NCI-H510A treated with DMSO at 0.1 percent for 48 hours (cell line): ENCODE data around the gene WDR6.
"Not testable (repeated sequence)": the region's sequence is repeated elsewhere in the genome, so short reads cannot be mapped to it uniquely, and the experiment has no call there.

Source experiments
- DNase-seq: peaks from one replicate; lab custom pipeline; 2025; lab: John Stamatoyannopoulos, UW

Gene WDR6

DNA sequence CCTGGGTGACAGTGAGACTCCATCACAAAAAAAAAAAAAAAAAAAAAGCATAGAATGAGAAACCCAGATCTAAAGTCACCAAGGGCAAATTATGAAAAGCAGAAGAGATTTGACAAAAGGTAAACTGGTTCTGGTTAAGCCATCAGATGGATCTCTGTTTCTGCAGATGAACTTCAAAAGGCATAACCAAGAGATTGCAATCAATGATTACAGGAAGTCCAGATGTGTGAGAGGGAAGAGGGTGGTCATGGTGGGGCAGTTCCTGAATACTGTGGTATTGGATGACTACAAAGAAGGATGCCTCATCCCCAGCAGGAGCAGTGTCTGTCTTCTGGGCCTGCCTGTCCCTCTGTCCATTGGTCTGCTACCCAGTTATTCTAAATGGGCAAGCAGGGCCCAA lies 13.4 kb upstream of the WDR6 start:
- DNase-seq, result no peak

DNA sequence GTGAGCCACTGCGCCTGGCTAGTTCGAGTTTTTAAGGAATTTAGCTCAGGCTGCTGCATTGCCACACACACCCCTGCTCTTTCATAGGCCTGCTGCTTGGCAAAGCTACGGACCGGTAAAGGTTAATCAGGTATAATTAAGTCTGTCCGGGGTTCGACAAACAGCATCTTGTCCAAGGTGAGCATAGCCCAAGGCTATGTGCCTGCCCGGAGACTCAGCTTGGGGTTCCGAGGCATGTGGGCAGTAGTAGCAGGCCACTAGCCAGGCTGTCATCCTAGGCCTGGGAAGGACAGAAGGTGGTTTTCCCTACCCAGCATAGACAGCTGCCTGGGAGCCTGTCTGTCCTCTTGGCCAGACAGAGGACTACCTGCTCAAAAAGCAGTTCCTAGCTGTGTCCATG lies 10.6 kb upstream of the WDR6 start:
- no peak for DNase-seq

- no peak for DNase-seq
Measured at GRCh38 chr3:48997102-48997635, 10.0 kb upstream of the WDR6 start.

GRCh38 chr3:48997714-48998637 lies 9.2 kb upstream of the WDR6 start:
- peak; percentile 71 for DNase-seq

DNA sequence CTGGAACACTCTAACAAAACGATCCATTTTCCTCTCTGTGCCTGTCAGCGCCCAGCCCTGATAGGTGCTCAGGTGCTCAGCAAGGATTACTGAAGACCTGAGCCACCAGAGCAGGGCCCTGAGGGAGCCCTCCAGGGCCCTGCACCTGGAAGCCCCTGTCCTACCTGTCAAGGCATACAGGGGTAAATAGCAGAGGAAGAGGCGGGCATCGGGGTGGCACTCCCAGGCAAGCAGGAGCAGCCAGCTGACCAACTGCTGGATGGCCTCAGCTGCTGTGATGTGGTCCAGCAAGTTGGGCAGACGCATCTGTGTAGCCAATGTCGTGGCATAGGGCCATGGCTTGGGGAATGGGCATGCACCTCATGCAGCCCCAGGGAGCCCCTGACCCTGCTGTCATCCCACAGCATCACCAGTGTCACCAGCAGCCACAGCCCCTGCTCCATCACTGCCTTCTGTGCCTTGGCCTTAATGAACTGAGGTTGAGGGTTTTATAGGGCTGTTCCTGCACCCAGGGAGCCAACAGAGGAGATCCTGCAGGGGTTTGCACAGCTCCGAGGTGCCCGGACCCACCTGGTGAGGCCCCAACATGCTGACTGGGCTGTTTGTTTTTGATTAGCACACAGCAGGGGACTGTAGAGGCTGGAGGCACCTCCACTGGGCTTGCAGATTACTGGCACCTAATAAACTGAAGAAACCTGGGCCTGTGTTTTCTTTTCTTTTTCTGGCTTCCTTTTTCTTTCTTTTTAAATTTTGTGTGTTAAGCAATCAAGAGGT lies 7.9 kb upstream of the WDR6 start:
- peak; percentile 49 for DNase-seq

- DNase-seq, result no peak
Measured at GRCh38 chr3:49001155-49001554, 6.0 kb upstream of the WDR6 start.

- DNase-seq, result peak; percentile 53
Measured at GRCh38 chr3:49004352-49005302, 2.6 kb upstream of the WDR6 start.

- DNase-seq, result peak; percentile 53
Measured at GRCh38 chr3:49005303-49005680, 1.9 kb upstream of the WDR6 start.

GRCh38 chr3:49005998-49006397 lies 1.2 kb upstream of the WDR6 start:
- DNase-seq, result no peak

DNA sequence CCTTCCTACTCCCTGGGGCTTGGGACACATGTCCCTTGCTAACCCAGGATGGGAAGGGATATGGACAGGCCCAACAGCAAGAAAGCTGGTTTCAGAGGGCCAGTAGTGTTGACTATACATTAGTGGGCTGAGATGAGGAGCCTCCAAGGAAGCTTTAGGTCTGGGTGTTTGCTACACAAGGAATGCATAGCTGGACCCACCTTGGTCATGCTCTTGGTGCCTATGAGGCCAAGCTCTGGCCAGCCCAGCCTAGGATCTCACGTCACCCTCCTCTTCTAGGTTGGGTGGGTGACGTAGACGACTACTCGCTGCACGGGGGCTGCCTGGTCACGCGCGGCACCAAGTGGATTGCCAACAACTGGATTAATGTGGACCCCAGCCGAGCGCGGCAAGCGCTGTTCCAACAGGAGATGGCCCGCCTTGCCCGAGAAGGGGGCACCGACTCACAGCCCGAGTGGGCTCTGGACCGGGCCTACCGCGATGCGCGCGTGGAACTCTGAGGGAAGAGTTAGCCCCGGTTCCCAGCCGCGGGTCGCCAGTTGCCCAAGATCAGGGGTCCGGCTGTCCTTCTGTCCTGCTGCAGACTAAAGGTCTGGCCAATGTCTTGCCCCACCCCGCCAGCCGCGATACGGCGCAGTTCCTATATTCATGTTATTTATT lies 653 bp upstream of the WDR6 start:
- no peak for DNase-seq

DNA sequence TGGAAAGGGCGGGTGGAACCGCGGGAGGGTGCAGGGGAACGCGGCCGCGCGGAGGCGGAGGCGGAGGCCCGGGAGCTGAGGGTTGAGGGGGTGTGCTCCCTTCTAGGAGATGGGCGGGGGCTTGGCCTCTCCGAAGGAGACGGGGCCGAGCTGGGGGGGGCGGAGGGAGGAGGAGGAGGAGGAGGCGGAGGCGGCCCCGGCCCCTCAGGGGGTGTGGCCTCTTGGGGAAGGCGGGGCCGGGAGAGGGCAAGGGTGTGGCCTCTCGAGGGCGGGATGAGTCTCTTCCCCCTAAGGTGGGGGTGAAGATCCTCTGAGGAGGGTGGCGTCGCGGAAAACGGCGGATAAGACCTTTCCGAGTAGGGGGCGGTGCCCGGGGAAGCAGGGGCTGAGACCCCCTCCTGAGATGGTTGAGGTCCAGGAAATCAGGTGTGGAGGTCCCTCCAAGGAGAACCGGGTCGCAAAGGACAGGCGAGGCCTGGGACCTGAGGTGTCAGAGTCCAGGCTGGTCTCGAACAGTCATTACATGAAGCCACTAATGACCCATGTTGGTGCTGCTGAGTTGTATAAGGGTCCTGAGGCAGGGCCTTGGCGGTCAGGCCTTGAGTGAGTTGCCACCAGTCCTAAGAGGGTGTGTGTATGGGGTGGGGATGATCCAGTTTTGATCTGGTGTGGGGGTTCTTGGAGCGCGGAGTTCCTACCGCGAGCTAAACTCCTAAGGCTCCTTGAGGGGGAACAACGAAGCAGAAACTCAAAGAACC lies 759 bp downstream of the WDR6 start:
- DNase-seq, result peak; percentile 19

- not testable (repeated sequence) for DNase-seq
Measured at GRCh38 chr3:49008627-49009026, 1.4 kb downstream of the WDR6 start.

GRCh38 chr3:49009396-49009795 lies 2.2 kb downstream of the WDR6 start:
- DNase-seq, result no peak

- no peak for DNase-seq
Measured at GRCh38 chr3:49012441-49013017, 5.3 kb downstream of the WDR6 start.

- no peak for DNase-seq
Measured at GRCh38 chr3:49013113-49013737, 6.0 kb downstream of the WDR6 start.

DNA sequence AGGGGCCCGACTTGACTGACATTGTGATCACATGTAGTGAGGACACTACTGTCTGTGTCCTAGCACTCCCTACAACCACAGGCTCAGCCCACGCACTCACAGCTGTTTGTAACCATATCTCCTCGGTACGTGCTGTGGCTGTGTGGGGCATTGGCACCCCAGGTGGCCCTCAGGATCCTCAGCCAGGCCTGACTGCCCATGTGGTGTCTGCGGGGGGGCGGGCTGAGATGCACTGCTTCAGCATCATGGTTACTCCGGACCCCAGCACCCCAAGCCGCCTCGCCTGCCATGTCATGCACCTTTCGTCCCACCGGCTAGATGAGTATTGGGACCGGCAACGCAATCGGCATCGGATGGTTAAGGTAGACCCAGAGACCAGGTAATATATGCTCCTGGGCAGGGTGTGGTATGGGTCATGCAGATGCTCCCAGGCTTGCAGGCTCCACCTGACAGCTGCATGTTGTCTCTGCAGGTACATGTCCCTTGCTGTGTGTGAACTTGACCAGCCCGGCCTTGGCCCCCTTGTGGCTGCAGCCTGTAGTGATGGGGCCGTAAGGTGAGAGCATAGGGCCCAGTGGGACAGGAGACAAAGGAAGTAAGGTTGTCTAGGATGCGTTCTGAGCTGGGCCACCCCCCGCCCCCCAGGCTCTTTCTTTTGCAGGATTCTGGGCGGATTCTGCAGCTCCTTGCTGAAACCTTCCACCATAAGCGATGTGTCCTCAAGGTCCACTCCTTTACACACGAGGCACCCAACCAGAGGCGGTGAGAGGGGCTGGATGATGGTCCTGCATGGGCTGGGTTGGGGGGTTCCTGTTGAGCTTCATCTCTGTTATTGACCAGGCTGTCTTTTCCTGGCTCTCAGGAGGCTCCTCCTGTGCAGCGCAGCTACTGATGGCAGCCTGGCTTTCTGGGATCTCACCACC lies 6.8 kb downstream of the WDR6 start:
- peak; percentile 31 for DNase-seq

GRCh38 chr3:49015072-49015471 lies 7.9 kb downstream of the WDR6 start:
- no peak for DNase-seq

DNA sequence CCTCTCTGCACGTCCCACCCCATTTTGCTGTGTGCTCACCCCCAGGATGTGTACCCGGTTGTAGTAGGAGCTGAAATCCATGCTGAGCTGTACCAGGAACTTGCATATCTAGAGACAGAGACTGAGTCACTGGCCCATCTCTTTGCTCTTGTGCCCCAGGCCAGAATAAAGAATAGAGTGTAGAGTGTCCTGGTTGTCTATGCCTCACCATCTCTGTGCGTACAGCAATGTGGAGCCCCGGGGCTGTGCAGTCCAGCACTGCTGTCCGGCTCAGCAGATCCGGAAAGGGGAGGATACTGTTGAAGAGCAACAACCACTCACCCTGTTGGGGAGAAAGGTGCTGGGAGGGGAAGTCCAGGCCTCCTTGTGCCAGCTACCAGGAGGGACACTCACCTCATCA lies 8.6 kb downstream of the WDR6 start:
- DNase-seq, result no peak
